Measurements from ENCODE around the gene MRPS22. TPM values are rescaled to one million over a fixed set of nuclear protein-coding genes. Genes with fewer than 3 reads are reported as not detected.
A peak's percentile ranks its signal among the peaks of the same experiment; 100 is the strongest.

Gene MRPS22
- total and polyA plus RNA-seq, 9 of the 15 experiments (the other 6 are each of a cell fraction or from before 2014, with no cell fraction given) = 148 to 397 (median 229) TPM

- 0 out of 2 replicates have a peak, but pooled peaks have one; percentile 25 for TF ChIP-seq TOE1 (IDR thresholded peaks at IDR 0.05; ENCODE audit: borderline replicate concordance)
- TF ChIP-seq TOE1 (CRISPR knock-in tag; IDR thresholded peaks at IDR 0.05; ENCODE audit: borderline replicate concordance, low read depth) = no peak
- no peak for TF ChIP-seq DEAF1 (CRISPR knock-in tag; IDR thresholded peaks at IDR 0.05)
- no peak for TF ChIP-seq ZNF121 (CRISPR knock-in tag; conservative IDR thresholded peaks at IDR 0.05)
- TF ChIP-seq ZNF76 (CRISPR knock-in tag; IDR thresholded peaks at IDR 0.05; ENCODE audit: borderline replicate concordance) = no peak
- no peak for TF ChIP-seq ZNF639 (CRISPR knock-in tag; conservative IDR thresholded peaks at IDR 0.05 in 1 of 2, IDR thresholded peaks at IDR 0.05 in 1 of 2)
- no peak for TF ChIP-seq USF2 (CRISPR knock-in tag; IDR thresholded peaks at IDR 0.05)
- TF ChIP-seq PKNOX1 (IDR thresholded peaks at IDR 0.05) = peak; percentile 12; the same call in 1 of the 2 replicates
- TF ChIP-seq ZNF778 (CRISPR knock-in tag; IDR thresholded peaks at IDR 0.05) = no peak
- TF ChIP-seq TCF7L2 (IDR thresholded peaks at IDR 0.05; ENCODE audit: low read depth, low read length) = no peak
- no peak for TF ChIP-seq PTBP1 (IDR thresholded peaks at IDR 0.05; ENCODE audit: low read depth, low read length)
- TF ChIP-seq CREM (IDR thresholded peaks at IDR 0.05; ENCODE audit: low read depth) = peak; percentile 22; the same call in 1 of the 2 replicates
- no peak for TF ChIP-seq RBM17 (IDR thresholded peaks at IDR 0.05; ENCODE audit: borderline replicate concordance, low read depth, low read length)
- no peak for TF ChIP-seq ADNP (tag; IDR thresholded peaks at IDR 0.05)
- TF ChIP-seq EP300 (IDR thresholded peaks at IDR 0.05; ENCODE audit: low read length) = 0 out of 2 replicates have a peak, but pooled peaks have one; percentile 22
- no peak for TF ChIP-seq ZC3H4 (CRISPR knock-in tag; IDR thresholded peaks at IDR 0.05; ENCODE audit: borderline replicate concordance)
- no peak for TF ChIP-seq GATA2 (CRISPR knock-in tag; IDR thresholded peaks at IDR 0.05)
- TF ChIP-seq NFE2L1 (tag; IDR thresholded peaks at IDR 0.05; ENCODE audit: borderline replicate concordance, low read depth) = no peak
- TF ChIP-seq CTCFL (IDR thresholded peaks at IDR 0.05; ENCODE audit: borderline replicate concordance, insufficient read depth, low read depth, low read length, poor library complexity, severe bottlenecking) = peak; percentile 75
Observed at GRCh38 chr3:139319428-139320402, 24.1 kb upstream of the MRPS22 start (continued).
